OCI-LY3 (cell line): ENCODE data around the gene CLIC1.
A peak's percentile ranks its signal among the peaks of the same experiment; 100 is the strongest.

ENCODE experiments used
- H2AFZ ChIP-seq: fragments of 200-600, 300-600 bp; shearing (Covaris generic); 2 replicates; pipeline ENCODE4 v1.6.0; 2014; ENCODE audit warnings: antibody characterized with exemption, low read depth, low read length
- H3K27ac ChIP-seq: fragments of 200-600, 300-600 bp; sonication (generic); 2 replicates; pipeline ENCODE4 v1.5.1; 2014; ENCODE audit warnings: mild to moderate bottlenecking, low read length, moderate library complexity, mixed read lengths
- H3K27me3 ChIP-seq: fragments of 200-600, 300-600 bp; sonication (generic); 2 replicates; pipeline ENCODE4 v1.6.1; 2014; ENCODE audit warnings: low read depth, low read length, mixed read lengths
- H3K36me3 ChIP-seq: fragments of 200-600, 300-600 bp; sonication (generic); replicated peaks from 2 replicates; pipeline ENCODE3; 2014; ENCODE audit warnings: low read depth, low read length, mixed read lengths
- H3K4me1 ChIP-seq: fragments of 300-600, 200-600 bp; sonication (generic); 2 replicates; pipeline ENCODE4 v1.6.1; 2014; ENCODE audit warnings: low read length, mixed read lengths
- H3K4me2 ChIP-seq: fragments of 200-600, 300-600 bp; sonication (generic); 2 replicates; pipeline ENCODE4 v1.6.1; 2014; ENCODE audit warnings: low read length, mixed read lengths
- H3K4me3 ChIP-seq: fragments of 300-600, 200-600 bp; sonication (generic); 2 replicates; pipeline ENCODE4 v1.5.1; 2014; ENCODE audit warnings: antibody characterized with exemption, mild to moderate bottlenecking, low read length, moderate library complexity
- H3K79me2 ChIP-seq: fragments of 300-600, 200-600 bp; shearing (Covaris generic); 2 replicates; pipeline ENCODE4 v1.6.1; 2014; ENCODE audit warnings: mild to moderate bottlenecking, low read length, mixed read lengths
- H3K9ac ChIP-seq: fragments of 300-600, 200-600 bp; shearing (Covaris generic); 2 replicates; pipeline ENCODE4 v1.6.0; 2014; ENCODE audit warnings: mild to moderate bottlenecking, low read length, moderate library complexity
- H3K9me3 ChIP-seq: fragments of 200-600, 300-600 bp; shearing (Covaris generic); 2 replicates; pipeline ENCODE4 v1.6.1; 2014; ENCODE audit warnings: low read length, mixed read lengths; ENCODE audit not compliant: insufficient read depth
- H4K20me1 ChIP-seq: fragments of 200-600, 300-600 bp; sonication (generic); 2 replicates; pipeline ENCODE4 v1.6.1; 2016; ENCODE audit warnings: low read length, mixed read lengths; ENCODE audit not compliant: insufficient read depth
- CTCF ChIP-seq: fragments of 200-600, 300-600 bp; sonication (generic); IDR thresholded peaks from 2 replicates; pipeline ENCODE4 v1.5.1; 2014; ENCODE audit warnings: antibody characterized with exemption, low read length, low read depth
- EZH2phosphoT487 ChIP-seq: fragments of 200-600 bp; shearing (Covaris generic); IDR thresholded peaks from 2 replicates; pipeline ENCODE4 v1.6.1; 2018; ENCODE audit warnings: antibody characterized with exemption, mixed run types, low read depth

Gene CLIC1

GRCh38 chr6:31690231-31691077 lies 45.9 kb downstream of the CLIC1 start:
- Histone ChIP-seq H3K4me2 (no peak overlapping the region), H3K79me2 (no peaks in the 10 kb centered on the region), H3K9me3 (no peaks in the 10 kb centered on the region), H3K4me1 (peaks cover 5% of the 10 kb centered on the region; the same call in 1 of the 2 replicates), H3K9ac (no peak overlapping the region), H3K27ac (no peak overlapping the region), H3K36me3 (peaks cover 2% of the 10 kb centered on the region), H2AFZ (no peak overlapping the region), H4K20me1 (no peaks in the 10 kb centered on the region), H3K4me3 (no peak overlapping the region), H3K27me3 (no peaks in the 10 kb centered on the region)
- TF ChIP-seq EZH2phosphoT487 = no peak
- TF ChIP-seq CTCF = no peak

- Histone ChIP-seq H3K4me2 (no peak overlapping the region), H3K27me3 (no peaks in the 10 kb centered on the region), H3K4me3 (no peak overlapping the region), H3K9ac (no peak overlapping the region), H3K79me2 (no peaks in the 10 kb centered on the region), H4K20me1 (no peaks in the 10 kb centered on the region), H3K9me3 (no peaks in the 10 kb centered on the region), H3K36me3 (peaks cover 2% of the 10 kb centered on the region), H3K27ac (no peak overlapping the region), H2AFZ (no peak overlapping the region), H3K4me1 (peaks cover 5% of the 10 kb centered on the region; the same call in 1 of the 2 replicates)
- TF ChIP-seq CTCF (peak; percentile 25; the same call in 1 of the 2 replicates), EZH2phosphoT487 (no peak)
Measured at GRCh38 chr6:31689249-31690110, 46.9 kb downstream of the CLIC1 start.

GRCh38 chr6:31687860-31688693 lies 48.3 kb downstream of the CLIC1 start:
- no peak overlapping the region for H3K9ac ChIP-seq
- no peak overlapping the region for H3K27ac ChIP-seq
- no peak overlapping the region for H3K4me3 ChIP-seq
- H3K79me2 ChIP-seq = no peaks in the 10 kb centered on the region
- no peak overlapping the region for H3K4me2 ChIP-seq
- H4K20me1 ChIP-seq = no peaks in the 10 kb centered on the region
- no peaks in the 10 kb centered on the region for H3K27me3 ChIP-seq
- no peaks in the 10 kb centered on the region for H3K9me3 ChIP-seq
- H2AFZ ChIP-seq = no peak overlapping the region
- TF ChIP-seq CTCF = no peak
- TF ChIP-seq EZH2phosphoT487 = no peak
- H3K4me1 ChIP-seq = peaks cover 5% of the 10 kb centered on the region; the same call in 1 of the 2 replicates
- H3K36me3 ChIP-seq = peaks cover 2% of the 10 kb centered on the region
